ENCODE results near the gene TMEM150B.
"Not testable (repeated sequence)": the region's sequence is repeated elsewhere in the genome, so short reads cannot be mapped to it uniquely, and the experiment has no call there.

Gene TMEM150B

DNA sequence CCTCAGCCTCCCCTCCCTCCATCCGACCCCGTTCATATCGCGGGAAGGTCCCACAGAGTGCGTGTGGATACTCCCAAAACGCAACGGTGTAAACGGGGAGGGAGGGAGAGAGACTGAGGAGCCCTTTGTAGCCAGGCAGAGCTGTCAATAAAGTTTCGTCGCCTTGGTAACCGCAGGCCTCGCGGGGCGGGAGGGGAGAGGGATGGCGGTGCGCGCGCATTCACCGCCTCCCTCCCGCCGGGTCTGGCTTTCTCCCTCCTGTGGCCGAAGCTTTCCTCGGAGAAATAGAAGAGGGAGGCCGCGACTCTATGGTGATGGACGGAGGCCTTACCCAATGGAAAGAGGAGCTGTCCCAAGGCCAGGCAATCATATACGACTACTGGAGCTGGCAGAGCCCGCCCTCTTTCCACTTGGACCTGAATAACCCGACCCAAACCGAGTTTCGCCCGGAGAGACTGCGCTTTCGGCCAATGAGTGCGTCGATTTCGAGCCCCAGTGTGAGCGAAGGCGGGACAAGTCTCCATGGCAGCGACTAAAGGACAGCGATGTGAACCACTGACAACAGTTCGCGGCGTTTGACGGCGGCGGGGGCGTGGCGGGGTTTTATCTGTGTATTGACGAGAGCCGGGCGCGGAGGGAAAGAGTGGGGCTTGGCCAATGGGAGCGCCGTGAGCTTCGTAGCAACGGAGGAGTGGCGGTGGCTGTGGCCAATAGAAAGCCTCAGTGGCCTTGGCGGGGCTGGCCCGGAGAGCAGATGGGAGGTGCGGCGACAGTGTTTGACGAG is 14.2 kb upstream of the TMEM150B start, which contains the start of gene KMT5C:
TSS of gene KMT5C (plus strand) at position 772 of the 784 bp plus-strand sequence. CDS start 2,061 bp downstream, outside the sequence.
- DNase-seq (ENCODE audit: low spot score): peak; percentile 98

DNA sequence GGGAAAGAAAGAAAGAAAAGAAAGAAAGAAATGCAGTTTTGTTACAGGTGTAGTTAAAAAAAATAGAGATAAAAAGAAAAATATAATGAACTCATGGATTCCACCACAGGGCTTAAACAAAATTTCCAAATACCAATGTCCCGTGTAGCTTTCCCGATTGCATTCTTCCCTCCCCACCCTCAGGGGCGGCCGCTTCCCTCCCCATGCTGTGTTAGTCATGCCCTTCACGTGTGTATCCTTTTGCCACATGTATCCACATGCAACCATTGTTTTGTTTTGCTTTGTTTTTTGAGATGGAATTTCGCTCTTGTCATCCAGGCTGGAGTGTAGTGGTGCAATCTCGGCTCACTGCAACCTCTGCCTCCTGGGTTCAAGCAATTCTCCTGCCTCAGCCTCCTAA is 11.0 kb upstream of the TMEM150B start:
- no peak for DNase-seq (ENCODE audit: low spot score)

DNA sequence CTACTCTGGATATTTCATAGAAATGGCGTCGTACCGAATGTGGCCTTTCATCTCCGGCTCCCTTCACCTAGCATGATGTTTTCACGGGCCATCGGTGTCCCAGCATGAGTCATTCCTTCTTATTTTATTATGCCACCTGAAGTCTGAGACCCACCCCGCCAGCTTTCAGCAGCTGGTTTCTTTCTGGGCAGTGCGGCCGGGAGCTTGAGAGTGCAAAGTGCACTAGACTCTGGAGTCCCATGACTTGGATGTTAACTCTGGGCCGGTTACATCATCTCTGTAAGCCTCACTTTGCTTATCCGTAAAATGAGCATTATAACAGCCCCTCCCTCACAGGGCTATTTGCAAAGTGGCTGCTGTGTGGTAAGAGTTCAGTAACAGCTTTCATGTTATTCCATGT is 8.7 kb upstream of the TMEM150B start:
- DNase-seq (ENCODE audit: low spot score): peak; percentile 71

DNA sequence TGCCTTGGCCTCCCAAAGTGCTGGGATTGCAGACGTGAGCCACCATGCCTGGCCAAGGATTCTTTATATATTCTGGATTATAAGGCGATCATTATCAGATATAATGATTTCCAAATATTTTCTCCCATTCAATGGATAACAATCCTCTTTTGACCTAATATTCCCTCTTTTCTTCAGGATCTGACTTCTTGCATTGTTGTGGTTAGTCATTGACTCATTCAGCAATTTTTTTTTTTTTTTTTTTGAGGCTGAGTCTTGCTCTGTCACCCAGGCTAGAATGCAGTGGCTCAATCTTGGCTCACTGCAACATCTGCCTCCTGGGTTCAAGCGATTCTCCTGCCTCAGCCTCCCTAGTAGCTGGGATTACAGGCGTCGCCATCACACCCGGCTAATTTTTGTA is 4.7 kb upstream of the TMEM150B start:
- DNase-seq (ENCODE audit: low spot score): not testable (repeated sequence)

DNA sequence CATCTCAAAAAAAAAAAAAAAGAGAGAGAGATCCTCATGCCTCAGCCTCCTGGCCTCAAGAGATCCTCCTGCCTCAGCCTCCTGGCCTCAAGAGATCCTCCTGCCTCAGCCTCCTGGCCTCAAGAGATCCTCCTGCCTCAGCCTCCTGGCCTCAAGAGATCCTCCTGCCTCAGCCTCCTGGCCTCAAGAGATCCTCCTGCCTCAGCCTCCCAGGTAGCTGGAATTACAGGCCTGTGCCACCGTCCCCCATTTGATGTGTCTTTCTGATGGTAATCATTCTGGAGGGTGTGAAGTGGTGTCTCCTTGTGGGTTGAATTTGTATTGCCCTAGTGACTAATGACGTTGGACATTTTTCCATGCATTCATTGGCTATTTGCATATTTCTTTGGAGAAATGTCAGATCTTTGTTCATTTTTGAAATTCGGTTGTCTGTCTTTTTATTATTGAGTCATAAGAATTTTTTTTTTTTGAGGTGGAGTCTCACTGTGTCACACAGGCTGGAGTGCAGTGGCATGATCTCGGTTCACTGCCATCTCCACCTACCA is 3.7 kb upstream of the TMEM150B start:
- DNase-seq (ENCODE audit: low spot score): not testable (repeated sequence)

DNA sequence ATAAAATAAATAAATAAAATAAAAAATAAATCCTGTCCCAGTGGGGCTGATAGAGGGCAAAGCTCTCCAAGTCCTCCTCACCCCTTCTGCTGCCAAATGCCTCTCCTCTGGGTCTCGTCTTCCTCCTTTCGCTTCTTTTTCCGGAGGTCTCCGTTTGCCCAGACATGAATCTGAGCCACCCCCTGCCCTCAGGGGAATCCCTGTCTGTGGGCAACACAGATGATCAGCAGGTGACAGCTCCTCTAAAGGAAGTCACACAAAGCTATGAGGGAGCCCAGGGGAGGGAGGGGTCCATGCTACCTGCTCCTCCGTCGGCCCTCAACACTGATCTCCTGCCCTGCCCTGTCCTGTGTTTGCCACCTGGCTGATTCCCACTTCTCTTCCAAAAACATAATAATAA is 479 bp downstream of the TMEM150B start:
- no peak for DNase-seq (ENCODE audit: low spot score)

DNA sequence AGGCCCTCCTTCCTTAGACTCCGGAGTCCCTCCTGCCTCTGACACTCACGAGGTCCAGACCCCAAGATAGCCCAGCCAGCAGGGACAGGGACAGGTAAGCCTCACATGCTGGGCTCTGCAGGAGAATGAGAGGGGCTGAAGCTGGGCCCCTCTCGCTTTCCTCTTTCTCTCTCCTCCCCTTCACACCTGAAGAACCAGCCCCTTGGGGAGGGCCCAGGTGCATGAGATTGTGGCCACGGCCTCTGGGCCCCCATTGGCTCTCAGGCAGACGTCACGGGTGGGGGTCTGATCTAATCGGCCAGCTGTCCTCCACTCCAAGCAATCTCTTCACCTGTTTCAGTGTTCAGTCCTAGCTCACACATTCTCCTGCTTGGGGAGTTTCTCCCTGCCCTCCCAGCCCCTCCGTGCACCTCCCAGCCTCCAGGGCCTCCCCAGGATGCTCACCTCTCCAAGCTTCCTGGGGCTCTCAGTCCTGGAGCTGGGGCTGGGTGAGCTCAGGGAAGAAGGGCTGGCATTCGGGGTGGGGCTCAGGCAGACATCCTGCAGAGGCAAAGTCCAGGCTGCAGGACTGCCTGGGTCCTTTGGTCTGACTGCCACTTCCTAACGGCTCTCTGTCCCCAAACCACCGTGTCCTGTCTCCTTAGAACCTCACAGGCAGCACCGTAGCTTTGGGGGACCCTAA is 2.8 kb downstream of the TMEM150B start:
- DNase-seq (ENCODE audit: low spot score): no peak

DNA sequence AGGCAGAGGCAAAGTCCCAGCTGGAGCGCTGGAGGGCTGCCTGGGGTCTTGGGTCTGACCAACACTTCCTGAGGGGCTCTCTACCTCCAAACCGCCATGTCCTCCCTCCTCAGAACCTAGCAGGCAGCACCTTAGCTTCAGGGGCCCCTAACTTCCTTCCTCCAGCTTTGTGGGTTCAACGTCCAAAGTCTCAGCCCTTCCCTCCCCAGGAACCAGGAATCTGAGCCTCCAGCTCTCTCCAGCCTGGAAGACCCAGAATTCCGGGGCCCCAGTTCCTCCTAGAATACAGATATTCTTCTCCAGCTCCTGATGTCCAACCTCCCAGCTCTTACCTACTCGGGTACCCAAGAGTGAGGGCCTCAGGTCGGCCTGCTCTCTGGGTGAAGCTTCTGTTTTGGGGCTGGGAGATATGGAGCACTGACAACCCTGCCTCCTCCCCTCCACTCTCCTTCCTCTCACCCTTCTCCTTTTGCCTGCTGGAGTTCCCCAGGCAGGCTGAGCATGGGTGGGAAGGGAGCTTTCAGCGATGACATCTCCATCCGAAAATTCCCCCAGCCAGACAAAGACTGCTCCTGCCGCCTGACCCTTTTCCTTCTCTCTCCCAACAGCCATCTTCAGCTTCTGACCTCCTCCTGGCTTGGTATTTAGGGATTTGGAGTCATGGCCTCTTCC is 3.5 kb downstream of the TMEM150B start:
- DNase-seq (ENCODE audit: low spot score): no peak

DNA sequence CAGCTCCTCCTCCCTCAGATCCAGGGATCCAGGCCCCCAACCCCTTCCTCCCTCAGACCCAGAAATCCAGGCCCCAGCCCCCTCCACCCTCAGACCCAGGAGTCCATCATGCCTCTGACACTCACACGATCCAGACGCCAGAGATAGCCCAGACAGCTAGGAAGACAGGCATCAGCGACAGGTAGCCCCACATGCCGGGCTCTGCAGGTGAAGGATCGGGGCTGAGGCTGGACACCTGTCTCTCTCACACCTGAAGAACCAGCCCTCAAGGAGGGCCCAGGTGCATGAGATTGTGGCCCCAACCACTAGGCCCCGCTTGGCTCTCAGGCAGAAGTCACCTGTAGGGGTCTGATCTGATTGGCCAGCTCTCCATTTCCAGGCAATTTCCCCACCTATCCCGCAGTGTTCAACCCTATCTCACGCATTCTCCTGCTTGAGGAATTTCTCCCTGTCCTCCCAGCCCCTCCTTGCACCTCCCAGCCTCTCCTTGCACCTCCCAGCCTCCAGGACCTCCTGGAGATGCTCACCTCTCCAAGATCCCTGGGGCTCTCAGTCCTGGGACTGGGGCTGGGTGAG is 4.2 kb downstream of the TMEM150B start:
- no peak for DNase-seq (ENCODE audit: low spot score)

DNA sequence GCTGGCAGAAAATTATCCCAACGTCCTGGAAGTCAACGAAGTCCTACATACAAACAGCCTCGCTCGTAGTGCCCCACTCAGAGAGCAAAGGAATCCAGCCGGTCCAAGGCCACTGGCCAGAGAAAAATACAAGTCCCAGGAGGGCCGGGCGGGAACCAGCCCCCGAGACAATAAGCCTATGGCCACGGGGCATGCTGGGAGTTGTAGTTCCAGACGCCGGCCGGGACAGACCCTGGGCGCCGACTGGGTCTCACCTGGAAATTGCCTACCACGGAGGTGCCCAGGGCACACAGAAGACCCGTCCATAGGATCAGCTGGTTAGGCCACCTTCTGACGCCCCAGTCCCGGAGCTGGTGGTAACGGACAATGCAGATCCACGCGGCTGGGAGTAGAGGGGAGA is 5.4 kb downstream of the TMEM150B start:
- peak; percentile 72 for DNase-seq (ENCODE audit: low spot score)

DNA sequence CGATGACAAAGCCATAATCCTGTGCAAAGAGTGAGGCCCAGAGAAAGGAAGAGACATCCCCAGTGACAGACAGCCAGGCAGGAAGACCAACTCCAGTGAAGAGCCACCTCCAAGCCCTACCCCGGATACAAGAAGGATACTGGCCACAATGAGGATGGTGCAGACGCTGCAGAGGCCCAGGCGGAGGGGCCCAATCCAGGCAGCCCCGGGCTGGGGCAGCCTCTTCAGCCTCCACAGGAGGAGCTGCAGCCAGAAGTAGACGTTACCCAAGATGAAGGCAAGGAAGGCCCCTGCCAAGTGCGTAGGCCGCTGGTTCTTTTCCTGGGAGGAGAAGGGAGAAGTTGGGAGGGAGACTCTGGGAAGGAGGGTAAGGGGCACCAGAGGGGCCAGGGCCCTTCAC is 8.5 kb downstream of the TMEM150B start:
- DNase-seq (ENCODE audit: low spot score): no peak

DNA sequence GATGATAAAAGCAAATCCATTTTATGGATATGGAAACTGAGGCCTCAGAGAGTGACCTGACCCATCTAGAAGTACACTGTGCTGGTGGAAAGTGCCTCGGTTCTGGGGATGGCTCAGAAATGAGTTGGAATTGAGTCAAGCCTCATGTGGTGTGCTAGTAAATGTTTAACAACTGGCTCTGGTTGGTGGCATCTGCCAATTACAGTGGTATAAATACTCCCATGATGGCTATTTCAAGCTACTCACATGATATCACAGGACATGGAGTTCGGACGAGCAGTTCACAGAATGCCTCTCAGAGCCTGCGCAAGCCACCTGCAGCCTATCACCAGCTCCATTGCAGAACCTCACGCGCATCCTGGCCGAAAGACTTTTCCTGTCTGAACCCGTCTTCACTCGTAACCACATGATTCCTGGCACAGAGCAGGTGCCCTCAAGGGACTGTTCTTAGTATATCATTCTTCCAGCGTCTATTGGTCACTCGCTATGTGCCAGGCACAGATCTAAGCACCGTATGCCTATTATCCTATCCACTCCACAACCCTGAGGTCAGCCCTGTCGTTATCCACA is 9.1 kb downstream of the TMEM150B start:
- no peak for DNase-seq (ENCODE audit: low spot score)

DNA sequence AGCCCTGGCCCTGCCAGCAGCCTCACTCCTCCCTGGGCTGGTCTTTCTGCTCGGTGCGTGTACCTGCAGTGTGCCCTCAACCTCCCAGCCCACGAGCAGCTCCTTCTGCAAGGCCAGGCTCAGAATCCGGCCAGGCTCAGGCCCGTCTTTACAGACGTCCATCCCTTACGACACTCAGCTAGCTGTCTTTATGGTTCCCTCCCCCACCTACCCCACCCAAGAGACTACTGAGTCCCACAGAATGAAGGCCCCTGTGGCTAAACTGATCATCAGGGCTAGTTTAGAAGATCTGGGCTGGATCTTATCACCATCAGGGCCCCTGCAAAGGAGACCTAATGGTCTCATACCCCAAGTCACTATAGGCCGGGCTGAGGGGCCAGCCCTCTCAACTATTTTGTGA is 10.7 kb downstream of the TMEM150B start:
- no peak for DNase-seq (ENCODE audit: low spot score)

DNA sequence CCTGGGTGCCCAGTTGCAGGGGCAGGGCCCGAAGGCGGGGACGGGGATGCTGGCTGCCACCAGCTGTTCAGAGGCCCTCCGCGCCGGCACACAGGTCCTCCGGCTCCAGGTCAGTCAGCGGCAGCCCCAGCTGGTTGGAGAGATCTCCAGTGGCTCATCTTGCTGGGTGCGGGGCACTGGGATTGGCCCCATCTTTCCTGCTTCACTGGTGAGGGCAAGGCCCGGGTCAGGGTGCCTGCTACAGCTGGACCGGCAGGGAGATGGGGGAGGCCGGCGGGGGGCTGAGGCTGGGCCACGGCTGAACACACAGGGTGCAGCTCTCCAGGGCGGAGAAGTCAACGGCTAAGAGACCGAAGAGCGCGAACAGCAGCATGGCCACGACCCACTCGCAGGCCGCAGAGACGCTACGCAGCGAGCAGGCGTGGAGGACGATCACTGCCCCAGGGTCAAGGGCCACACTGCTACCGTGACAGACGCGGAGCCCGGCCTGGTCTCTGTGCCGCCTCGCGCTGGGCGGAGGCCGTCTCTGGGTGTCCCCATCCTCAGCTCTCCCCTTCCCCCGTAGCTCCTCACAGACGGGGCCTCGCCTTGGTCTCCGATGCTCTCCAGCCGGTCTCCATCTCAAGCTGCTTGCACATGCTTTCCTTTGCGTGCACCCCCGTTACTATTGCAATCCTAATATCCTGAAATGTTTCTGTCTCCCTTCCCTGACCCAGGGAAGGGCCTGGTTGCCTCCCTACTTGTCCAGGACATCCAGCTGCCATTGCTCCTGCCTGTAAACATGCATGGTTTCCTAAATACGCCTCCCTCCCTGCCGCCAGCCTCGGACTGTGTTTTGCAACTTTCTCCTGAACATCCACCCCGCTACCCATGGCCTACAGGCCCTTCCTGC is 12.3 kb downstream of the TMEM150B start:
- DNase-seq (ENCODE audit: low spot score): no peak

DNA sequence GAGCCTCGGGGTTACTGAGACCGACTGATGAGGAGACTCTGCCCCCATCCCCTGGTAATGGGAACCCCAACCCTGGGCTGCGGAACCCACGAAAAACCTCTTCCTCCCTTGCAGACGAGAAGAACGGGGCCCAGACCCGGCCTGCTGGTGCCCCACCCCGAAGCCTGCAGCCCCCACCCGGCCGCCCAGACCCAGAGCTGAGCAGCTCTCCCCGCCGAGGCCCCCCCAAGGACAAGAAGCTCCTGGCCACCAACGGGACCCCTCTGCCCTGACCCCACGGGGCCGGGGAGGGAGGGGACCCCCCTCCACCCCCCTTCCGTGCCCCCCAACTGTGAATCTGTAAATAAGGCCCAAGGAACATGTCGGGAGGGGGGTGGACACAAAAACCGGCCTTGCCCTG is 13.3 kb downstream of the TMEM150B start:
- no peak for DNase-seq (ENCODE audit: low spot score)

DNA sequence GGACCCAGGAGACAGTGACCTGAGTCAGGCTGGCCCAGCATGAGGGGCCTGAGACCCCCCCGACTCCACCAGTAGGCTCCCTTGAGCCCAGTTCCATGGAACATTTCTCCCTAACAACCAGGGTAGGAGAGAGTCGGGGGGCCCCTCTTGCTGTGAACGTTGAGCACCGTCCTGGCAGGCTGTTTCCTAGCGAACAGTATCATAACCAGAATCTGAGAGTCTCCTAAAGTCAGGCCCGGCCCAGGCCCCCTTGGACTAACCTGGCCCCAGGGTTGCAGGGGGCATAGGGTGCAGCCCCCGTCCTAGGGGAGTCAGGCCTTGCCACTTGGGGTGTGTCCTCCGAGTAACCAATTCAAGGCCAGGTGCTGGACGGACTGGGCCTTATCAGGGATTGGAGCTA is 13.7 kb downstream of the TMEM150B start:
- DNase-seq (ENCODE audit: low spot score): no peak

DNA sequence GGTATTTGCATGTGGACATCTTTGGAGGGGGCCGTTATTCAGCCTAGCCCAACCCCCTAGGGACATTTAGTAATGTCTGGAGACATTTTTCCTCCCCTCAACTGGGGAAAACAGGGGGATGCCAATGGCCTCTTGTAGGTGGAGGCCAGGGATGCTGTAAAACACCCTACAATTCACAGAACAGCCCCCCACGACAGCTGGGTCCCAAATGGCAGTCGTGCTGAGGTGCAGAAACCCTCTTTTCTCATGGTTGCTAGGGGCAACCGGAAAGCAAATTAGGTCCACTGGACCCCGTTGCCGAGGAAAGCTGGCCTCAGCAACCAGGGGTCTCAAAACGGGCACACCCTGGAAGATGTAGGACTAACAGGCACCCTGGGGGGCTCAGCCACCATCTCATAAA is 14.6 kb downstream of the TMEM150B start:
- DNase-seq (ENCODE audit: low spot score): no peak

DNA sequence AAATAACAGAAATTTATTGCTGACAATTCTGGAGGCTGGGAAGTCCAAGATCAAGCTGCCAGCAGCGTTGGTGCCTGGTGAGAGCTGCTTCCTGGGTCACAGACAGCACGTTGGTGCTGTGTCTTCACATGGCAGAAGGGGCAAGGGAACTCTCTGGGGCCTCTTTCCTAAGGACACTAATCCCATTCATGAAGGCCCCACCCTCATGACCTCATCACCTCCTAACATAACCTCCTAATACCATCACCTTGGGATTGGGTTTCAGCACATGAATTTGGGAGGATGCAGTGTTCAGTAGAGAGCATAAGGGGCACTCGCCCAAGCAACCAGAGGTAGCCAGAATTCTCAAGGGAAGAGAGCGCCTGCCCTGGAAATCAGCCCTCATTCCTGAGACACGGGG is 15.7 kb downstream of the TMEM150B start:
- no peak for DNase-seq (ENCODE audit: low spot score)

DNA sequence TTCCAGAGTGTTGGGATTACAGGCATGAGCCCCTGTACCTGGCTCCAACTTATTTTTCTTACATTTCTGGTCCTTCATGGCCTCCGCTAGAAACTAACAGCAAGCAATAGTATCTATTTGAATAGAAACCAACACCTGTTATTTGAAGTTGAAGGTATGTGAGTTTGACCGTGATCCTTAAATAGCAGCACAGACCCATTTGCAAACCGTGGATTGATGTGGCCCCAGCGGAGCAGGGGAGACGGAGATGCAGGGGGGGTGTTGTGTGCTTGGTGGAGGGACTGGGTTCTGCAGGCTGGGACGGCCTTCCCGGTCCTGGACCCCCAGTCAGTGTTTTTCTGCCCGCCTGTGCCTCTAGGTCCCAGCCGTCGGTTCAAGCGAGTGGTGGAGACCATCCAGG is 16.9 kb downstream of the TMEM150B start:
- DNase-seq (ENCODE audit: low spot score): no peak

DNA sequence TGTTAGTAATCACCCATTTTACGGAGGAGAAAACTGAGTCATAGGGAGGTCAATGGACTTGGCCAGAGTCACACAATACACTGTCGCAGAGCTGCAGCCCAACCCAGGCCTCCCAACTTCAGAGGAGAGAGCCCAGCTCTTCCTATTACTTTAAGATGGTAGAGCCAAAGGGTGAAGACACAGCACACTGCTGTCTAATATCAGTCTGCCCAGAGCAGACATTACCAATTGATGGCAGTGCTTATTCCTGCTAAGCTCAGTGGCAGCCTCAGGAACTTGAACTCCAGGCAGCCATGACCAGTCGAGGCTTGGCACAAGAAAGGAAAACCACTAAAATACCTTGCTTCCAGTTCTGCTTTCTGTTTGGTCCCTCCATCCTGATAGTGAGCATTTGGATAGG is 18.4 kb downstream of the TMEM150B start:
- no peak for DNase-seq (ENCODE audit: low spot score)

DNA sequence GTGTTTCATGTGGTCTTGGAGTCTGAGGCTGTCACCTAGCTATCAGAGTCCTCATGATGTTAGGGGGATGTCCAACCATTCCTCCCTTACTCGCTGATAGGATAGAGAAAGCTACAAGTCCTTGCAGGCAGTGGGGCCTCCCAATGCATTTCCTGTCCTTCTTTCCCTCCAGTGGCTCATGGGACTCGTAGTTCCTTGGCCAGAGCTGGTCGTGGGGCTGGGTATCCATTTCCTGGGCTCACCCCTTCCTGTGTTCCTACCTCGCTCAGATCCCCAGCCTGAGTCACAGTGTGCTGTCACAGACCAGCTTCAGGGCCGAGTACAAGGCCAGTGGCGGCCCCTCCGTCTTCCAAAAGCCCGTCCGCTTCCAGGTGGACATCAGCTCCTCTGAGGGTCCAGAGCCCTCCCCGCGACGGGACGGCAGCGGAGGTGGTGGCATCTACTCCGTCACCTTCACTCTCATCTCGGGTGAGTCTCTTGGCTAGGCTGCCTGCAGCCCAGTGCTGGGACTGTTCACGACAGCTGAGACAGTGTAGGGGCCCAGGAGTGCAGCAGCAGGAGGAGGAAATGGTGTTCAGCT is 19.1 kb downstream of the TMEM150B start:
- DNase-seq (ENCODE audit: low spot score): no peak

Measured in HuH-7 (cell line).